ENCODE measurements around the gene GCSH.

Gene GCSH

GRCh38 chr16:81036751-81037350 lies 59.3 kb downstream of the GCSH start:
- DNase-seq (ENCODE audit: extremely low read depth, low read depth), result no peak
- TF ChIP-seq CTCF (IDR thresholded peaks at IDR 0.05; ENCODE audit: low read depth, low read length, missing control alignments), result no peak
- peak overlapping the region; percentile 73 for H3K4me3 ChIP-seq (replicated peaks; ENCODE audit: low read depth, low read length)

GRCh38 chr16:81035975-81036750 lies 60.0 kb downstream of the GCSH start:
- no peak for TF ChIP-seq CTCF (IDR thresholded peaks at IDR 0.05; ENCODE audit: low read depth, low read length, missing control alignments)
- DNase-seq (ENCODE audit: extremely low read depth, low read depth), result no peak
- peak overlapping the region; percentile 73 for H3K4me3 ChIP-seq (replicated peaks; ENCODE audit: low read depth, low read length)

GRCh38 chr16:81035398-81035974 lies 60.7 kb downstream of the GCSH start, which contains the start of gene ATMIN:
Gene ATMIN (plus strand): TSS chr16:81035842. CDS start chr16:81035871, 29 bp downstream.
- peak; percentile 14 for DNase-seq (ENCODE audit: extremely low read depth, low read depth)
- peak; percentile 95 for TF ChIP-seq CTCF (IDR thresholded peaks at IDR 0.05; ENCODE audit: low read depth, low read length, missing control alignments)
- H3K4me3 ChIP-seq (replicated peaks; ENCODE audit: low read depth, low read length), result peak within 1 kb of the TSS; percentile 73

Measured in HFF-Myc (cell line).